ENCODE data around the gene CILP2.

CILP2 gene

GRCh38 chr19:19568802-19569756 lies 31.0 kb downstream of the CILP2 start:
- DNase-seq, result no peak

GRCh38 chr19:19570571-19570970 lies 32.5 kb downstream of the CILP2 start:
- no peak for DNase-seq

GRCh38 chr19:19571071-19571786 lies 33.2 kb downstream of the CILP2 start:
- DNase-seq, result no peak

GRCh38 chr19:19575411-19575810 lies 37.3 kb downstream of the CILP2 start:
- DNase-seq, result no peak

GRCh38 chr19:19578252-19578651 lies 40.2 kb downstream of the CILP2 start:
- DNase-seq, result no peak

- no peak for DNase-seq
These were observed 41.7 kb downstream of the CILP2 start for GRCh38 chr19:19579533-19580361.

GRCh38 chr19:19580418-19580817 lies 42.4 kb downstream of the CILP2 start:
- no peak for DNase-seq

- DNase-seq, result no peak
These were observed 43.3 kb downstream of the CILP2 start for GRCh38 chr19:19581391-19581790.

- no peak for DNase-seq
These were observed 44.4 kb downstream of the CILP2 start for GRCh38 chr19:19582471-19582870.

GRCh38 chr19:19584356-19584755 lies 46.3 kb downstream of the CILP2 start:
- DNase-seq, result no peak

GRCh38 chr19:19587771-19588170 lies 49.7 kb downstream of the CILP2 start:
- no peak for DNase-seq

GRCh38 chr19:19588546-19588945 lies 50.5 kb downstream of the CILP2 start:
- no peak for DNase-seq

GRCh38 chr19:19591133-19591825 lies 53.2 kb downstream of the CILP2 start:
- no peak for DNase-seq

- no peak for DNase-seq
These were observed 54.6 kb downstream of the CILP2 start for GRCh38 chr19:19592690-19593089.

- DNase-seq, result peak; percentile 37
These were observed 56.3 kb downstream of the CILP2 start for GRCh38 chr19:19594381-19594780.

GRCh38 chr19:19595171-19595701 lies 57.2 kb downstream of the CILP2 start:
- no peak for DNase-seq
